HG03025 (cell line): ENCODE measurements around the gene SND1.

Experiments used
- ATAC-seq: cut with Tn5 transposase; IDR thresholded peaks from one replicate; pipeline ENCODE4 v1.9.1; 2021; ENCODE audit warnings: mild to moderate bottlenecking, moderate library complexity; ENCODE audit not compliant: unreplicated experiment, low FRiP score

Gene SND1

DNA sequence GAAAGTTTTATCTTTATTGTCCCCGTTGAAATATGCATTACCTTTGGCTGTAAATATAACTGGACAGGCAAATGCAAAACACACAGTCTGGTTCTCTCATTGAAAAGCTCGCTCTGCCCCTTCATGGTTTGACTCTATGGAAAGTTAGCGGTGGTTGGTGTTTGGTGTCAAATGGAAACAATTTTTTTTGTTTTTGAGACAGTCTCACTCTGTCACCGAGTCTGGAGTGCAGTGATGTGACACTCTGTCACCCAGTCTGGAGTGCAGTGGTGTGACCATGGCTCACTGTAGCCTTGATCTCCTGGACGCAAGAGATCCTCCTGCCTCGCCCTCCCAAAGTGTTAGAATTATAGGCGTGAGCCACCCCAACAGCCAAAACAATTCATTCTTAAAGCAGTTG, 229.6 kb downstream of the SND1 start:
- no peak for ATAC-seq

DNA sequence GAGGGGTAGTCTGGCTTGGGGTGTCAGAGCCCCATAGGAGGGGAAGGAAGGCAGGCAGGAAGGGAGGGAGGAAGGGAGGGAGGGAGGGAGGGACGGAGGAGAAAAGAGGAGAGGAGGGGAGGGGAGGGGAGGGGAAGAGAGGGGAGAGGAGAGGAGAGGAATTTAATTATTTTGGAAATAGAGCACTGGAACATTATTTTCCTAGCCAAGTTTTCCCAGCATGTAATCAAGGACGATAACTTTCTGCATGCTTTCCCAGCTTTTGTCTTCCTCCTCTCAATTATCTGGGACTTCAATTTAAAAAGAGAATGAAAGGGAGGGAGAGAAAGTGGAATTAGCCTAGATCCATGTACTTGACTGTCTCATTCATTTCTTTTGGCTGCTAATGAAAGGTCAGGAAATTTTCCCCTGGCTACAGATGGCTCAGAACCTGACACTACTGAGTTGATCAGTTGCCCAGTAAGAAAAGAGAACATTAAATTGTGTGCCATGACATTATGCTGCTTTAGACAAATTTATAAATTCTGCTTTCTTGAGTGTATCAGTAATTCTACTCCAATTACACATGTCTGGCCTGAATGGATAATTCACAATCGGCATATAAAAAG, 230.4 kb downstream of the SND1 start:
- ATAC-seq: no peak

DNA sequence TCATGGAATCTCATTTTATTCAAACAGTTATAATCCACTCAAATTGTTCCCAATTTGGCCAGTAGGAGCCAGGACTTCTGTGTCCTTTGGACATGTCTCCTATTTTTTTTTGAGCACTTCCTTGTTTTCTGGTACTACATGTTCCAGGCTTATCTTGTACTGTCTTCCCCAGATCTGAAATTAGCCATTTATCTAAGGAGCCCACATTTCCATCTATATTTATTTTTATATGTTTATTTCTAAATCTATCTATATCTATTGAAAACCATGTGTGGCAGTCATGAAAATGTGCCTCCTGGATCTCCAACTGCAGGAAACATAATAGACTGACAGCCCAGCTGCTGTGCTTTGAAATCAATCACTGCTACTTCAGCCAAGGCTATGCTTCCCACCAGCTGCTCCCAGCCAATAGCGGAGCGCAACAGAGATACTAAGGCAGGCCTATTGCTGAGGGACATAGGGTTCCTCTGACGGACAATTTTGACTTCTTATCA, 232.1 kb downstream of the SND1 start:
- no peak for ATAC-seq

DNA sequence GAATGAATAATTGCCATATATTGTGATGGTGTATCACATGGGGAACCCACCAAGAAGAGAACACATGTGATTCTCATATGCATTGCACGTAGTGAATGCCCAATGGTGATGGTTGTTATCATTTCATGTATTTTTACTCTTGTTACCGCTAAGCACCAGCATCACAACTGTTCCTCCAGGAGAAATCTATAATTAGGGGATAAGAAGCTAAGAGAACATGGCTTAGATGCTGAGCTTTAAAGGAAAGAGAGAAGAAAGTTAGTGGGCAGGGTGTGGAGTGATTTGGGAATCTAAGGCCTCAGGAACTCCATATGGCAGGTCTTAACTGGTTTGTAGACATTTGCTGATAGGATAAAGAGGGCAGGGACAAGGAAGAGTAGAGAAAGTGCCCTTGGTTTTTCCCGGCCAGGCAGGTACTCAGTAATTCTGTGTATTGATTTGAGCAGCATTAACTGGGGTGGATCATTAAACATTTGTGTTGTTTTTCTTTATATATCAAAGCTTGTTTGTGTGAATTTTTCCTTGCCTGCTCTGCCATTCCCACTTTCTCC, 233.3 kb downstream of the SND1 start:
- no peak for ATAC-seq

DNA sequence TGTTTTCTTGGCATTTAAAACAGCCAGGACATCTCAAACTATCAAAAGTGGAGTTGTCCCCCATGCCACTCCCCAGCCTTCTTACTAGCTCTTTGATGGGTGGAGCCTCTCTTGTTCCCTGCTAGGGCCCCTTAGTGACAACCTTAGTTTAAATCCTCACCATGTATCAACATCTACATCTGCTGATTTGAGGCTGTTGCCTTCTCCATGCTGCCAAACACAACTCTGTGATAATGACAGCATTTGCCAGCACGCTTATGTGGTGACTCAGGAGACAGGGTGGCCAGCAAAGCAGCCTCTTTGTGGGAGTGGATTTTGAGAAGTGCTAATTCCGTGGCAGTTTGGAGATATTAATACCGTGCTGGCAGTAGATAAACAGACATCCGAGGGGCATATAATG, 233.8 kb downstream of the SND1 start:
- no peak for ATAC-seq

DNA sequence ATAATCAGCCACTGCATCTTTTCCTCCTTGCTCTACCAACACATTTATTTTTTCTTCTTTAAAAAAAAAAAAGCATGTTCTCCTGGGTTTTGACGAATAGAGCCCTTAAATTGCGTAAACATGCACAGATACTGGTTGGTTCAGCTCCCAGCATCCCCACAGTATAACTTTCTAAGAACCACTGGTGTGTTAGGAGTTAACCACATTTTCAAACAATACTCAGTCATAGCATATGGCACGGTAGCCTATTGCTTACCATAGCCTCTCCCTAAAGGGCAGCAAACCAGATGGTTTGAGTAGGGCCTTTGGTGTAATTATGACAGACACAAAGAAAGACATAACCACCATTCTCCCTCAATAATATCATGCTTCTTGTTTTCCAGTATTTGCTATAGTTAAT, 234.3 kb downstream of the SND1 start:
- no peak for ATAC-seq

DNA sequence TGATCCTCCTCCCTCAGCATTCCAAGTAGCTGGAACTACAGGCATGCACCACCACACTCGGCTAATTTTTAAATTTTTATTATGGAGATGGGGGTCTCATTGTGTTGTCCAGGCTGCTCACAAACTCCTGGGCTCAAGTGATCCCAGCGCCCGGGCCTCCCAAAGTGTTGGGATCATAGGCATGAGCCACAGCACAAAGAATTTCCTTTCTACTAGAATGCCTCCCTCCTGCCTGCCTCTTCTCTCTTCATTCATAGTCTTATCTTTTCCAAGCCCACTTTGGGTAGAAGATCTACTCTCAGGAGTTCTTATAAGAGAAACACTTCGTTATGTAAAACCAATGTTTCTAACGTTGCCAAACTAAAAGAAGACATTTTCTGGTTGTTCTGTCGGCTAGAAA, 235.1 kb downstream of the SND1 start:
- no peak for ATAC-seq

DNA sequence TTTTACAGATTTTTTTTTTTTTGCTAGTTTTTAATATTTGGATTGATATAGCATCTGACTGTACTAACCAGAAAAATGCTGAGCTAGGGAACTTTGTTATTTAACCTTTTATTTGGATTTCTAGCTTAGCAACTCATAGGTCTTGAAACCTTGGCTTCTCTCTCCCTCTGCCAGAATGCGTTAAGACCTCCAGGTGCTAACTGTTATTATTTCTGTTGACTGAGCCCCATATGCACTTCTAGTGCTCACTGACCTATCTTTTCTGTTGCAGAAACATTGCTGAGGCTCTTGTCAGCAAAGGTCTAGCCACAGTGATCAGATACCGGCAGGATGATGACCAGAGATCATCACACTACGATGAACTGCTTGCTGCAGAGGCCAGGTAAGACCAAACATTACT, 235.6 kb downstream of the SND1 start:
- no peak for ATAC-seq

DNA sequence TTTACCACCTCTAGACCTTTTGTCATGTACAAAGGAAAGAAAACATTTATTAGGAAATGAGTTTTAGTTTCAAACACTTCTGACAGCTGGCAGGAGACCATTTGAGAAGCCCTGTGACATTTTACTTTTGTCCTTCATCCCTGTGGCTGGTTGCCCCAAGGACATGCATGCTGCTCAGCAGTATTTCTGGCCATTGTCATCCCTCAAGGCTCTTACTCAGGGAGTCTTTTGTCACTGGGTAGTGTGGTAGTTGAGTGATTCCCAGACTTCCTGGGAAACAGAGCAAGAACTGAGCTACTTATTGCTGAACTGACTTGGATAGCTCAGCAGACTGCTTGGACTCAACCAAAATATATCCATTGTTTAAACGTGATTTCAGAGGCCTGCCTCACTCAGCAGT, 236.4 kb downstream of the SND1 start:
- ATAC-seq: no peak

DNA sequence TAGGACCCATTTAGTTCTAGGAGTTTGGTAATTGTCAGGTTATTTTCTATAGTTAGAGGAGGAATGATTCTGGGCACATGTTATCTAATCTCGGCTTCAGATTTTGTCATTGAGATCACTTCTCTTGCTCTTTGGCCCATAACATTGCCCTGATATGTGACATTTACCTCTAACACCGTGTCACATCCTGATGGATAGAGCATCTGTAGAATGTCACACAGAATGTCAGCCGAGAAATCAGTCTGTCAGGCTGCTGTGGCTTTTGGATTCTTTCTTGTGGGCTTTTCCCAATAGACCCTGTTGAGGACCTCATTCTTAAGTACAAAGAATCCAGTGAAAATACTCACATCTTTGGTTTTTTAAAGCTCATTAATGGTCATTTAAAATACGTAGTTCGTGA, 236.8 kb downstream of the SND1 start:
- no peak for ATAC-seq

DNA sequence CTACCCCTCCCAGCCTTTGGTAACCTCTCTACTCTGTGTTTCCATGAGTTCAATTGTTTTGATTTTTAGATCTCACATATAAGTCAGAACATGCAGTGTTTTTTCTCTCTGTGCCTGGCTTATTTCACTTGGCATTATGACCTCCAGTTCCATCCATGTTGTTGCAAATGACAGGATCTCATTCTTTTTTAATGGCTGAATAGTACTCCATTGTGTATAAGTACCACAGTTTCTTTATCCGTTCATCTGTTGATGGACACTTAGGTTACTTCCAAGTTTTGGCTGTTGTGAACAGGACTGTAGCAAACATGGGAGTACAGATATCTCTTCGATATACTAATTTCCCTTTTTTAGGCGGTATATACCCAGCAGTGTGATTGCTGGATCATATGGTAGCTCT, 237.7 kb downstream of the SND1 start:
- ATAC-seq: no peak

DNA sequence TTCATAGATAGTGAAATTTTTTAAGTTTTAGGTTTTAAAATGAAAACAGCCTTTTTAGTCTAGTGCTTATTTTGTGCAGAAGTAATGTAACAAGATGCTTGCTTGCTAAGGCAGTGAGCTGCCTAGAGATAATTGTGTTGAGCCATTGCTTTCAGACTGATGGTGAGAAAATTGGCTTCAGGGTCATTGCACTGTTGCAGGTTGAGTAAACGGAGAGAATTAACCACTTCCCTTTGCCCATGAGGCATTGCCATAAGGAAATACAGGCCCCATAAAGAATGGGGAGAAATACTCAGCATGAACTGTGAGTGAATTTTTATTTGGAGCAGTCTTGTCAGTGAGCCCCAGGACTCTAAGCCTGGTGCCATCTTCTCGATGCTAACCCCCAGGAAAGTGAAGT, 238.7 kb downstream of the SND1 start:
- ATAC-seq: no peak

DNA sequence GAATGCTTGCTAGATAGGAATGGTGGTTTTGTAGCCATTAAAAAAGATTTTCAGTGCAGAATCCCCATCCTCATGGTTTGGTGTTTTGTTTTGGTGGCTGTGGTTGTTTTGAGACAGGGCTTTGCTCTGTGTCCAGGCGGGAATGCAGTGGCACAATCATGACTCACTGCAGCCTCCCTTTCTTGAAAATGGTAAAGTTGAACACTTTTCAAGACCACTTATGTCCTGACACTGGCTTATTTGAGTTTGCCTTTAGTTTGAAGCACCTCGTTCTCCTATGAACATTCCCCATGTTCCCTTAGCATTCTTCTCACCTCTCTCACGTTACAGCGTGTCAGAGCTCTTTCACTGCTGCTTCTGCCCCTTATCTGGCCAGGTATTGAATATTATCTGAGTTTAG, 239.2 kb downstream of the SND1 start:
- no peak for ATAC-seq

DNA sequence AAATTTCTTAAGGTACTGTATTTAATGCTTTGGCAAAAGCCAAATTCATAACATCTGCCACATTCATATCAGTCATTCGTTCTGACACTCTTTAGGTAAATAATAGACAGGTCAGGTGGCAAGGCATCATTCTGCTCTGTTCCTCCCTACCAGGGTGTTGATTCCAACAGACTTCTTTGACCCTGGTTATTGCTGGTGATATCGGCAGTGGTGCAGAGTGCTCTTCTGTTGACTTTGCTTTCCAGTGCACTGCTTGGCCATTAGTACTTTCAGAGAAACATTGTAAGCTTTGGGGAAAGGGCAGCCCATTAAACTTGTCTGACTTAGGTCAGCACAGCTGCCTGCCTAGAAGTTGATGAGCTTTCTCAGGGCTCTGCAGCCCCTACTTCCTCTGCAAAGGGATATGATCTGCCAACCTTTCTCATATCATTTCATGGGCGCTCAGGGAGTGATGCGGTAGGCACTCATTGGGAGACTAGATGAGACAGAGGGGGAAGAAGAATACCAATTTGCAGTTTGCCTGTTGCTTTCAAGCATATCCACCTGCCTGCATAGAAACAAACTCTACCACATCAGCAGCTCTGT, 240.0 kb downstream of the SND1 start:
- ATAC-seq: no peak

DNA sequence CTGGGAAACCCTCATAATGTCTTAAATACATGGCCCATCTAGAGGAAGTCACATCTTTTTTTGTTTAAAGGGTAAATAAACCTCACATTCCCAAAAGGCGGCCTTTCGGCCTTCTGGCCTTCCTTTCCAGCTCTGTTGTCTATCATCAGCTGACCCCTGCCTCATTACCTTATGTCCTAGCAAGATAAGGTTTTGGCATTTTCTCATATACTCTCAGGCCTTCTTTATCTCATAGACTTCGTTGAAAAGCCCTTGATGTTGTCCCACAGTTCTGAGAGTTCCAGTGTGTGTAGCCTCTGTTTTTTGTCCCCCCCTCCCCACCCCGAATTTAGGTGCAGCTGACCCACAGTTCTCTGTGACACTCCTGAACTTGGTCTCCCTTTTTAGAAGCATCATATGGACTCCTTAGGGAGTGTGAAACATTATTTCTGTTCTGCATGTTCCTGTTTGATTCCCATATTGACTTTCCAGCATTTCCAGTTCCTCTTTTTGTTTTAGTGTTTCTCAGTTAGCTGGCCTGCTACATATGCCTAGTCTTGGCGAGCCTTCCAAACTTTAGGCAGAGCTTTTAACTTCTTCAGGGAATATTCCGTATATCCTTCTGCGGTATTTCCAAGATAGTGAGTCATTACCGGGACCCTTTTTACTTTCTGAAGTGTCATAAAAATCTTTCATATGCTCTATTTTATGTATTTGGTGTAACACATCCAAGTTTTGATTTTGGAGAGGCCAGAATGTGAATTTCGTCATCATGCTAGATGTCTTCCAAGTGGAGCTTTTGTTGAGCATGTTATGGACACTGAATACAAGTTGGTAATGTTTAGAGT, 240.7 kb downstream of the SND1 start:
- no peak for ATAC-seq

DNA sequence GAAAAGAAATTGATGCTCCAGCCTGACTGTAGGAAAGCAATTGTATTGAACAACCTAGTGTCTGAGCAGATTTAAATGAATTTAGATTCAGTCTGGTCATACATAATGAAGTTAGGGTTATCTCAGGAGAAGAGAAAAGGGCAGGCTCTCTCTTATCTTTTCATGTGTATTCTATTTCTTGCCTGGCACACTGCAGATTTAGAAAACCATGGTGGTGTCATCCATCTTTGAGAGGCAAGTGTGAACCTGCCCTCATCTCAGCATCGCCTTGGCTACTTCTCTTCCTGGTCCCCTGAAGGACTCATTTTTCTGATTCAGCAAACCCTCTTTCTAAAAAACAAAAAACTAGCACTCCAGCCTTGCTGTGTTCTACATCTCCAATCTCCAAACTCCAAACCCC, 241.6 kb downstream of the SND1 start:
- ATAC-seq: no peak

DNA sequence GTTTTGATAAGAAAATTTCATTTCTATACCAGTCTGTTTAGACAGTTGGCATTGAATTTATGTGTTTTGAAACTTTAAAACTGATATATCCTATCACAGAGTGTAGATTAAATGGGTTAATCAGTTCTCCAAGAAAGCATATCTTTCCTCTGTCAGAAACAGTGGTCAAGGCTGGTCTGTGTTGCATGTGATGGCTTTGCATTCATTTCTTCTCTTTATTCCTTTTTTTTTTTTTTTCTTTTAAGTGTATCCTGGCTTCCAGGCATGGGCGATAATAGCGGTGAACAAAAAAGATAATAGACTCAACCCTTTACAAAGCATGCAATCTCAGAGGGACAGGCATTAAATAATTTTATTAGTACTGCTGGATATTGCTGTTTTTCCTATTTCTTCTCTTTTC, 242.6 kb downstream of the SND1 start:
- no peak for ATAC-seq

DNA sequence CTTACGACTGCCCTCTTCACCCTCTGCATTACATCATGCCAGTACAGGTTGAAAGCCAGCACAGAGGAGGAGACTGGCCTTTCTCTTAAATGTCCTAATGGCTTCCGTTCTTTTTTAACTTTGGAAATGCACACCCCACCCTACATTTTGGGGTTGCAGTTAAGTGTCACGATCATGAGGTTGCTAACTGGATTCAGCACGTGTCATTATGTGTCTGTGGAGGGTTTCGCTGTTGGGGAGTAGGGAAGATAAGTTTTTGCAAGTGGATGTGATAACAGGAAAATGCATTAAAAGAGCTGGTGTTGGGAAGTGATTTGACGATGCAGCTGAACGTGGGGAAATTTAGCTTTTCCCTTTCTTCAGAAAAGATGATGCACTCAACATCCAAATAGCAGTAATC, 243.4 kb downstream of the SND1 start:
- ATAC-seq: no peak

DNA sequence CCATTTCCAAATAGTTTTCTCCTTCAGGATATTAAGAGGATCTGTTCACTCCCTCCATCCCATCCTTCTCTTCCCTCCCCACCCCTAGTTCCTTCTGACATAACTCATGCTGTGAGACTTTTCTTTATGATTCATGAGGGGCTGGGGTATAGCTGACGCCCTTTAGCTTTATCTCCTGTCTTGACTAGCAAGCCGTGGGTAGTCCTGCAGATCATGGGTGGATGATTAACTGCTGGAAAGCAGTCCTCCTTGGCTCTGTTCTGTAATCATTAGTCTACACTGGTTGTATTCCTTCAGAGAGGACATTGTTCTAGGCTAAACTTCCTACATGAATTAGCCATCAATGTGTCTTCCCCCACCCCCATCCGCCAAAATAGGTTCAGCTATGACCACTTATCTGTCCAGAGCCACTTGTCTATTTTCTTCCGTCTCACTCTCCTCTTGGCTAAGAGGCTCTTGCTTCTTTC, 243.9 kb downstream of the SND1 start:
- no peak for ATAC-seq

DNA sequence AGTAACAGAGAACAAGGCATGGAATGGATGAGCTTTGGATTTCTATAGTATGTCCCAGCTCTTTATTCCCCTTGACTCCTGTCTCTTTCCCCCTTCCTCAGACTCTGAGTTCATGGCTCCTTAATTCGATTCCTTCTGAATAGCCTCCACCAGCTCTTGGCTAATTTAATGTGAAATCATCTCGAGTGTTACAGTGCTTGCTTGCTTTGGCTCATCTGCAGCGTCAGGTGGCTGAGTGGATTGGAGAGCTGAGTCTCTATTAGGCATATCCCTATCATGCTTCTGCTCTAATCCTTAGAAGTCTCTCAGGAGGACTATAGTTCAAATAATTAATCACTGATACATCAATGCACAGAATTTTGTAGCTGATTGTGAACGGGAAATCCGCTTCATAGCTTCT, 244.7 kb downstream of the SND1 start:
- ATAC-seq: no peak

DNA sequence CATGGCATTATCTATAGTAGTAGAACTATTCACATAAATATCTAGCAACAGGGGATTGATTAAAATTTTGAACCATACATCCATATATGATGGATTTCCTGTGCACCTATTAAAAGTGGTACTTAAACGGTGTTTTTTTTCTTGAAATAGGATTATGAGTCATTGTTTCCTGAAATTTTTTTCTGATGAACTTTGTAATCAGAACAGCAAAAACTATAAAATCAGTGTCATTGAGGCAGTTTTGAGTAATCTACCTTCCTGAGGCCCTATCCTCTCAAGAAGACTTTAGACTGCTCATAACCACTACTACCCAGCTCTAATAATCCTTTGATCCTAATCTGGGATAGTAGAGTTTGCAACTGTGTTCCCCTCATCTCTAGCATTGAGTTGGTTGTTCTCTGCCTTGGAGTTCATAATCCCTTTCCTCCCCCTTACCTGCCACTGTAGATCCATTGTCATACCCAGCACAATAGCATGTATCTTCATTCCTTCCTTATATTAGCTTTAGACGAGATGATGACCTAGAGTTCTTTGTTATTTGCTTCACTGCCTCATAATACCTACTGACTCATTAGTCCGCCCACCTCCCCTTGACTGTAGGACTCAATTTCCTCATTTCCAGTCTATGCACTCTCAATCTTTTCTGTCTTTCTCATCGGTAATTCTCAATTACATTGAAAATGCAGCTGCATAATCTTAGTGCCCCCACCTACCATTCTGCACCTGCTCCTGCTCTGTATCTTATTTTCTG, 245.9 kb downstream of the SND1 start:
- ATAC-seq: no peak
